GM18511 (cell line): ENCODE measurements around the gene SLC35E4.
"Not testable (repeated sequence)": the region's sequence is repeated elsewhere in the genome, so short reads cannot be mapped to it uniquely, and the experiment has no call there.

Experiments
- ATAC-seq: cut with Tn5 transposase; IDR thresholded peaks from one replicate; pipeline ENCODE4 v1.9.1; 2021; ENCODE audit warnings: mild to moderate bottlenecking, moderate library complexity; ENCODE audit not compliant: unreplicated experiment

The SLC35E4 gene

GRCh38 chr22:30610299-30610698 is 25.3 kb upstream of the SLC35E4 start:
- ATAC-seq = no peak

GRCh38 chr22:30611197-30611596 is 24.4 kb upstream of the SLC35E4 start:
- no peak for ATAC-seq

DNA sequence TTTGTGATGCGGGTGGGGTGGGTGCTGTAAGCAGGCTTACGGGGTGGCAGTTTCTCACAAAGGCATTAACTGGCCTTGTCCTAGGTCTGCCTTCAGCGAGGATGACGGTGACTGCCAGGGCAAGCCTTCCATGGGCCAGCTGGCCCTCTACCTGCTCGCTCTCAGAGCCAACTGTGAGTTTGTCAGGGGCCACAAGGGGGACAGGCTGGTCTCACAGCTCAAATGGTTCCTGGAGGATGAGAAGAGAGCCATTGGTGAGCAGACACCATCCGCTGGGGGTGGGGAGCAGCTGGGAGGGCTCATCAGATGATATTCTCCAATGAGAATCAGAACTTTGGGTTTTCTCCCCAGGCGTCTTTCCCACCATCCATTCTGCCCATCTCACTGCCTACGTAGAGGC is 22.8 kb upstream of the SLC35E4 start:
- ATAC-seq = no peak

DNA sequence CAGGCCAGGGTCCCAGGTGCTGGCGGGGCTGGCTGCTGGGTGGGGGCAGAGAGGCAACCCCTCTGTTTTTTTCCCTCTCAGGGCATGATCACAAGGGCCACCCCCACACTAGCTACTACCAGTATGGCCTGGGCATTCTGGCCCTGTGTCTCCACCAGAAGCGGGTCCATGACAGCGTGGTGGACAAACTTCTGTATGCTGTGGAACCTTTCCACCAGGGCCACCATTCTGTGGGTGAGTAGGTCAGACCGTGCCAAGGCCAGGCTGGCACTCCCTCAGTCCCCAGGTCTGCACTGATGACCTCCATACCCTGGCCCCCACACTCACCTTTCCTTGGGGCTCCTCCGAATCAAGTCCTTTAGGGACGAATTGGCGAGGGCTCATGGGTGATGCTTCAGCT is 21.3 kb upstream of the SLC35E4 start:
- no peak for ATAC-seq

DNA sequence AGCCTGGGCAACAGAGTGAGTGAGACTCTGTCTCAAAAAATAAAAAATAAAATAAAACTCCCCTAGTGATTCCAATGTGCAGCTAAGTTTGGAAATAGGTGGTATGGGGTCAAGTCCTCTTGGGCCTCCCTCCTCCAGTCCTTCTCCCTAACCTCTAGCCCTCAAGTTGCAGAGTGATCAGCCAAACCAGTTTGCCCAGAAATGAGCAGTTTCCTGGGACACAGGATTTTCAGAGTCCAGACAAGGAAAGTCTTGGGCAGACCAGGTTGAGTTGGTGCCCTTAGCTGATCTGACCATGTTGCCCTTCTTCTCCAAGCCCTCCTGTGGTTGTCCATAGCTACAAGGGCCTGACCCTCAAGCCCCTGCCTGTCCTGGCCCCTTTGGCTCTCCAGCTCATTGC is 20.7 kb upstream of the SLC35E4 start:
- ATAC-seq = no peak

DNA sequence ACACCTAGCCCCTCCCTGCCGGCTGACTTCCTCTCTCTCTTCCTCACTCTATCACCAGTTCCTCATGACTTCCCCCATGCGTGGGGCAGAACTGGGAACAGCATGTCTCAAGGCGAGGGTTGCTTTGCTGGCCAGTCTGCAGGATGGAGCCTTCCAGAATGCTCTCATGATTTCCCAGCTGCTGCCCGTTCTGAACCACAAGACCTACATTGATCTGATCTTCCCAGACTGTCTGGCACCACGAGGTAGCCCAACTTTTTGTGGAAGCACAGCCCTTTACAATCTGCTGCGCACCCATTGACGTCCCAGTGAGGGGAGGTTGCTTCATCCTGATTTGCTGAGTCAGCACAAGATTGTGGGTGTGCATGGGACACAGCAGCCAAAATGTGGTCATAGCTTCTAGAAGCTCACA is 20.0 kb upstream of the SLC35E4 start:
- ATAC-seq = no peak

DNA sequence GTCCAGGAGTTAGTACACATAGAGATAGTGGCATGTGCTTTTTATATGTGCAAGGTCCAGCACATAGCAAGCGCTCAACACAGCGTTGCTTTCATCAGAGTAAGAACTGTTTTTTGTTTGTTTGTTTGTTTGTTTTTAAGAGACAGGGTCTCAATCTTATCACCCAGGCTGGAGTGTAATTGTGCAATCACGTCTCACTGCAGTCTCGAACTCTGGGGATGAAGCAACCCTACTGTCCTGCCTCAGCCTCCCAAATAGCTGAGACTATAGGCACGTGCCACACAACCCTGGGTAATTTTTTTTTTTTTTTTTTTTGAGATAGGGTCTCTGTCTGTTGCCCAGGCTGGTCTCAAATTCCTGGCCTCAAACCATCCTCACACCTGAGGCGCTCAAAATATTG is 17.8 kb upstream of the SLC35E4 start:
- no peak for ATAC-seq

DNA sequence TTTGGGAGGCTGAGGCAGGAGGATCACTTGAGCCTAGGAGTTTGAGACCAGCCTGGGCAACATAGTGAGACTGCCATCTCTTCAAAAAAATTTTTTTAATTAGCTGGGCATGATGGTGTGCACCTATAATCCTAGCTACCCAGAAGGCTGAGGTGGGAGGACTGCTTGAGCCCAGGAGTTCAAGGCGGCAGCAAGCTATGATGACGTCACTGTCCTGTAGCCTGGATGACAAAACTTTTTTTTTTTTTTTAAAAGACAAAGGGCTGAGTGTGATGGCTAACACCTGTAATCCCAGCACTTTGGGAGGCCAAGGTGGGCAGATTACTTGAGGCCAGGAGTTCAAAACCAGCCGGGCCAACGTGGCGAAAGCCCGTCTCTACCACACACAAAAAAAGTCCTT is 15.7 kb upstream of the SLC35E4 start:
- ATAC-seq = not testable (repeated sequence)

- ATAC-seq = no peak
Measured at GRCh38 chr22:30626413-30626812, 9.2 kb upstream of the SLC35E4 start.

- ATAC-seq = no peak
Measured at GRCh38 chr22:30627471-30627870, 8.1 kb upstream of the SLC35E4 start.

GRCh38 chr22:30628491-30628890 is 7.1 kb upstream of the SLC35E4 start:
- no peak for ATAC-seq

GRCh38 chr22:30631469-30631868 is 4.1 kb upstream of the SLC35E4 start:
- ATAC-seq = not testable (repeated sequence)

GRCh38 chr22:30634471-30635233 is 929 bp upstream of the SLC35E4 start:
- peak; percentile 63 for ATAC-seq

DNA sequence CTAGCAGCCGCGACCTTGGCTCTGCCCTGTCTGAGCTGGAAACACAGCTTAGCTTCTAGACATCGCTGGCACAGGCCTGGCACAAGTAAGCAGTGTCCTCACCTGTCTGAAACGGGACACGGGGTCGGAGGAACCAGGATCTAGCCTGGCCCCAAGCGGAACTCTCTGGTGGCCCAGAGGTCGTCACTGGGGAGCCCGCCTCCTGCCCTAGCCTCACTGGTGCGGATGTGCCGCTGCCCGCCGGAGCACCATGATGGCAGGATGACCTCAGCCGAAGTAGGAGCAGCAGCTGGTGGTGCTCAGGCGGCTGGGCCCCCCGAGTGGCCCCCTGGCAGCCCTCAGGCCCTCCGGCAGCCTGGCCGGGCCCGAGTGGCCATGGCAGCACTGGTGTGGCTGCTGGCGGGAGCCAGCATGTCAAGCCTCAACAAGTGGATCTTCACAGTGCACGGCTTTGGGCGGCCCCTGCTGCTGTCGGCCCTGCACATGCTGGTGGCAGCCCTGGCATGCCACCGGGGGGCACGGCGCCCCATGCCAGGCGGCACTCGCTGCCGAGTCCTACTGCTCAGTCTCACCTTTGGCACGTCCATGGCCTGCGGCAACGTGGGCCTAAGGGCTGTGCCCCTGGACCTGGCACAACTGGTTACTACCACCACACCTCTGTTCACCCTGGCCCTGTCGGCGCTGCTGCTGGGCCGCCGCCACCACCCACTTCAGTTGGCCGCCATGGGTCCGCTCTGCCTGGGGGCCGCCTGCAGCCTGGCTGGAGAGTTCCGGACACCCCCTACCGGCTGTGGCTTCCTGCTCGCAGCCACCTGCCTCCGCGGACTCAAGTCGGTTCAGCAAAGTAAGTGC is 871 bp downstream of the SLC35E4 start:
- ATAC-seq = no peak

GRCh38 chr22:30637701-30638114 is 2.1 kb downstream of the SLC35E4 start:
- ATAC-seq = no peak

DNA sequence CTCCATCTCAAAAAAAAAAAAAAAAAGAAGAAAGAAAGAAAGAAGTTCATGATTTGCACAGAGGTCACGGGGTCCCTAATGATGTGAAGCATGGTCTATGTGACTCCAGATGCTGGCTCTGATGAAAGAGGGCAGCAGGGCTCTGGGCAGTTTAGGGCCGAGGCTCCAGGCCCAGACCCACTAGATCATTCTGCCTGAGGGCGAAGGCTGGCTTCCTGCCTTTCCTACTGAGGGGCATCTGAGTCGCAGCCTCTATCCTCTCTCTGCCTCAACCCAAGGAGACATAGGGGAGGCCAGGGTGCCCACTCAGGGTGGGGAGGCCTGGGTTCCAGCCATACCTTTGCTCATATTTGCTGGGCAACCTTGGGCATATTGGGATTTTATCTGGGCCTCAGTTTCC is 4.8 kb downstream of the SLC35E4 start:
- ATAC-seq = no peak

DNA sequence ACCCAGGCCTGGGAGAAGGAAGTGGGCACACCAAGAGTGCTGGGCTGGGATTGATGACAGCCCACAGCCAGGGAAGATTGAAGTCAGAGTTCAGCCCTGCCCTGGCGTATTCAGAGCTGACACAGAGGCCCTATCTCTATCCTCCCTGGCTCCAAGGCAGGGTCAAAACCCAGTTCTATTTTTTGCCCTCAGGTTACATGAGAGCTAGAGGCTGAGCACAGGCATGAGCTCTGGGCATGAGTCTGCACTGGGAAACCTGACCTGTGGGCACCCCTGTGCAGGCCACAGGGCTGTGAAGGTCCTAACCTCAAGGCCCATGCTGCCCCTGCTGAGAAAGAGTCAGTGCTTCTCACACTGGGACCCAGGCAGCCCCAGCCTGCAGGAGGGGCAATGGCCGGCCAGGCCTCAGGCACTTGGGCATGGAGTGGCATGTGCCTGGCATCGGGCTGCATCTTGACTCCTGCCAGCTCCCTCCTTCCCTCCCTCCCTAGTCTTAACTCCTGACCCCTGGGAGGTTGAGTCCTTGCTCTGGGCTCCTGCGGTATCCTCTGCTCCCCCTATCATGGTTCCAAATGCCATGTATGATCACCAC is 5.4 kb downstream of the SLC35E4 start:
- ATAC-seq = no peak

GRCh38 chr22:30643055-30643875 is 7.7 kb downstream of the SLC35E4 start:
- ATAC-seq = no peak

DNA sequence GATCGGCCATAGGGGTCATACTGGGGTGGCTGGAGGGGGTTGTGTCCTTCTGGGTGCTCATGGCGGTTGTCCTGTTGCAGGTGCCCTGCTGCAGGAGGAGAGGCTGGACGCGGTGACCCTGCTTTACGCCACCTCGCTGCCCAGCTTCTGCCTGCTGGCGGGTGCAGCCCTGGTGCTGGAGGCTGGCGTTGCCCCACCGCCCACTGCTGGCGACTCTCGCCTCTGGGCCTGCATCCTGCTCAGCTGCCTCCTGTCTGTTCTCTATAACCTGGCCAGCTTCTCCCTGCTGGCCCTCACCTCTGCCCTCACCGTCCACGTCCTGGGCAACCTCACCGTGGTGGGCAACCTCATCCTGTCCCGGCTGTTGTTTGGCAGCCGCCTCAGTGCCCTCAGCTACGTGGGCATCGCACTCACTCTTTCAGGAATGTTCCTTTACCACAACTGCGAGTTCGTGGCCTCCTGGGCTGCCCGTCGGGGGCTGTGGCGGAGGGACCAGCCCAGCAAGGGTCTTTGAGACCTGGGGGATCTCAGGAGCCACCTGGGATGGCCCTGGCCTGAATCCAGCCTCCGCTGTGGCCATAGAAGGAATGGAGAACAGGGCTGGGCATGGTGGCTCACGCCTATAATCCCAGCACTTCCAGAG is 11.1 kb downstream of the SLC35E4 start:
- no peak for ATAC-seq

DNA sequence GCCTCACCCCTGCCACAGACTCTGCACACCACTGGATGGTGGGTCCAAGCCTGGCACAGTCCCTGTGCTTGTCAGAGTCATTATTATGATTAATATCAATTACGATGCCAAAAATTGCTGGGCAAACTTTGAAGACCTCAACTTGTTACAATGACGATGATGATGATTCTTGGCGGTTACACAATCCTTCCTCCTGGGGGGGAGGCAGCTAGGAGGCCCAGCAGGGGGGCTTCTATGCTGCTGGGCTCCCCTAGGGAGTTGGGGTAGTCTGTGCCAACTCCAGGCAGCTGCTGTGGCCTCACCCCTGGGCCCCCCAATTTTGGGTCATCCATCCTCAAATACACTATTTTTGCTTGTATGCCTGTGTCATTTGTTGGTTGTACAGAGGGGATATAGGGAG is 12.0 kb downstream of the SLC35E4 start:
- no peak for ATAC-seq
